T-helper 17 cell (primary cell): Measurements from ENCODE around the gene CLIC5. TPM values are rescaled to one million over a fixed set of nuclear protein-coding genes. Genes with fewer than 3 reads are reported as not detected.
A peak's percentile ranks its signal among the peaks of the same experiment; 100 is the strongest.

Source experiments
- ATAC-seq: fragments of 150-1000 bp; cut with Tn5 transposase; 2 replicates; pipeline ENCODE4 v1.10.0; 2021; ENCODE audit warnings: mild to moderate bottlenecking, moderate library complexity
- DNase-seq, 3 donors: peaks; one replicate each; pipeline versions ENCODE4 v3.0.0 to v3.0.0-alpha.2; 2020 to 2021
- H3K9me3 ChIP-seq: one replicate; pipeline ENCODE4 v1.7.0; 2013; ENCODE audit warnings: low read length, mild to moderate bottlenecking; ENCODE audit not compliant: control insufficient read depth, poor library complexity, severe bottlenecking
- H3K27ac Mint-ChIP-seq: one replicate; pipeline ENCODE4 v1.8.0; 2022; ENCODE audit warnings: mild to moderate bottlenecking, moderate library complexity, mixed read lengths
- H3K27me3 Mint-ChIP-seq: one replicate; pipeline ENCODE4 v1.8.0; 2022; ENCODE audit warnings: mixed read lengths
- H3K36me3 Mint-ChIP-seq: one replicate; pipeline ENCODE4 v1.8.0; 2022; ENCODE audit warnings: low read depth, mixed read lengths
- H3K4me1 Mint-ChIP-seq: one replicate; pipeline ENCODE4 v1.8.0; 2022; ENCODE audit warnings: mild to moderate bottlenecking, mixed read lengths
- H3K4me3 Mint-ChIP-seq: one replicate; pipeline ENCODE4 v1.8.0; 2022; ENCODE audit warnings: mild to moderate bottlenecking, moderate library complexity, mixed read lengths
- total RNA-seq, 4 donors: library from RNA in 2 of 4; stranded (reverse) in 2 of 4; gene quantifications; one replicate each; pipeline ENCODE4 v1.2.3 and lab custom pipeline; 2022 to 2026

The CLIC5 gene
- total RNA-seq, 2 donors from 2014 or later, result 7.2 to 10.1 TPM

DNA sequence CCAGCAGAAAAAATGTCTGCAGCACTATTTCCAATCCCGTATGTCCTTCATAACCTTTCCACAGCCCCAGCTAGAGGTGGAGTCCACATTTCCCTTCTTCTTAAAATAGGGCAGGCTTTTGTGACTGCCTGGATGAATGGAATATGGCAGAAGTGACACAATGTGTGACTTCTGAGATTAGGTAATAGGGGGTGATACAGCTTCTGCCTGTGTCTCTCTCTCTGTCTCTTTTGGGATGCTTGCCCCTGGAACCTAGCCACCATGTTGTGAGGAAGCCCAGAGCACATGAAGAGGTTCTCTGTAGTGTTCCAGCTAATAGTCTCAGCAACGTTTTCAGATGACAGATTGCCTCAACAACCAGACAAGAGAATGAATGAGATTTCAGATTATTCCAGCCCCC is 51.4 kb downstream of the CLIC5 start:
- Mint-ChIP-seq H3K4me3 (no peak overlapping the region), H3K4me1 (peaks cover 2% of the 10 kb centered on the region), H3K27ac (no peak overlapping the region), H3K36me3 (peaks cover 3% of the 10 kb centered on the region), H3K27me3 (no peaks in the 10 kb centered on the region)
- DNase-seq, result no peak
- H3K9me3 ChIP-seq, result no peaks in the 10 kb centered on the region
- ATAC-seq, result no peak

DNA sequence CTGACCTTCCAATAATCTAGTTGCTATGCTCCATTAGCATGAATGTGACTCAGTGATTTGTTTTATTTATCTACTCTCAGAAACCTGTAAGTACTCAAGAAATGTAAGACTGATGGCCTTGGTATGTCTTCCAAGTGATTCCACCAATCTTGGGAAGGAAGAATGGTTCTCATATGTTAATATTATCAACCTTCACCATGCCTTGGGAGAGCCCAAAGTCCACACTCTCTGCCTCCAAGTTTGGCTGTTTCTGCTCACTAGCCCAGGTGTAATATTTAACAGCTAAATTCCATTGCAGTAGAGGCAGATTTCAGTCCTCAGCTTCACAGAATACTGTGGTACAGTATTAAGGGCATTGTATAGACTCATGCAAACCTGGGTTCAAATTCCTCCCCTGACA is 51.8 kb downstream of the CLIC5 start:
- no peak for ATAC-seq
- H3K27ac Mint-ChIP-seq, result no peak overlapping the region
- H3K9me3 ChIP-seq, result no peaks in the 10 kb centered on the region
- DNase-seq, result no peak
- H3K27me3 Mint-ChIP-seq, result no peaks in the 10 kb centered on the region
- peaks cover 2% of the 10 kb centered on the region for H3K4me1 Mint-ChIP-seq
- no peak overlapping the region for H3K4me3 Mint-ChIP-seq
- peaks cover 3% of the 10 kb centered on the region for H3K36me3 Mint-ChIP-seq

DNA sequence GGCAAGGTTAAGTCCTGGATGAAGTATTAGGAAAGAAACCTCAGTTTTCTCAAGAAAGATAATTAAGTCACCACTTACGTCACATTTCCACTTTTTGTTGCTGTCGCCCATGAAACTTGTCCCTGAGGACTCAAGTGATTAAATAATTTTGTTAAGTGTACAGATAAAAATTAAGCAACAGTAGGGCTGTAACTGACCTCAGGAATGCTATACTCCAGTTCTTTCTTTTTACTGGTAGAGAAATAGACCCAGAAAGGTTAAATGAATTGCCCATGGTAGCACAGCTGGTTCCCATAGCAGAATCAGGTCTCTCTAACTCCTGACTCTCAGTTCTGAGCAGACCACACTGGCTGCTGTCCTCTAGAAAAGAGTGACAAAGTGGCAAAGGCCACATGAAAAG is 54.5 kb downstream of the CLIC5 start:
- H3K9me3 ChIP-seq, result no peaks in the 10 kb centered on the region
- DNase-seq (no peak), ATAC-seq (no peak)
- no peak overlapping the region for H3K4me3 Mint-ChIP-seq
- peak overlapping the region; percentile 67 for H3K27ac Mint-ChIP-seq
- no peaks in the 10 kb centered on the region for H3K27me3 Mint-ChIP-seq
- peaks cover 3% of the 10 kb centered on the region for H3K36me3 Mint-ChIP-seq
- peaks cover 2% of the 10 kb centered on the region for H3K4me1 Mint-ChIP-seq

DNA sequence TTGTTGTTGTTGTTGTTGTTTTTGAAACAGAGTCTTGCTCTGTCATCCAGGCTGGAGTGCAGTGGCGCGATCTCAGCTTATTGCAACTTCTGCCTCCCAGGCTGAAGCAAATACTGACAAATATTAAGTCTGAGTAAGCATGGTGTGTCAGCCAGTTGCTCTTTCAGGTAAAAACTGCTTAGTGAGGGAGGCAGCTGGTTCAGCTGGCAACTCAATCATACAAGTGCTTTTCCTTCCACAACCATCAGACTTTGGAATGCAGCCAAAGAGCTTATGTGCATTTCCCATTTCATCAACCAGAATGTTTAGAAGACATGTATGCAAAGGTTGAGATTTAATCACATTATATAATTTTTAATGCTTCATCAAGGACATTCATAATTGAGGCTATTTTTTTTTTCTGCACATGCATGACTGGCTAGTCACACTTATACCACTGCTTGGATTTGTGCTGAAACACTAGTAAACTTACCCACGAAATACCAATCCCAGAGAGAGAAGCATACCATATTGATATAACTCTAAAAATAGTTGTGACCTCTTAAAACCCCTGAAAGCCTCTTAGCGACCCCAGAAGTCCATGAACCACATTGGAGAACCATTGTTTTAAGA is 56.0 kb downstream of the CLIC5 start:
- H3K27ac Mint-ChIP-seq, result no peak overlapping the region
- no peak for DNase-seq
- no peak overlapping the region for H3K4me3 Mint-ChIP-seq
- peaks cover 3% of the 10 kb centered on the region for H3K36me3 Mint-ChIP-seq
- no peaks in the 10 kb centered on the region for H3K27me3 Mint-ChIP-seq
- H3K9me3 ChIP-seq, result no peaks in the 10 kb centered on the region
- no peak for ATAC-seq
- peaks cover 2% of the 10 kb centered on the region for H3K4me1 Mint-ChIP-seq

DNA sequence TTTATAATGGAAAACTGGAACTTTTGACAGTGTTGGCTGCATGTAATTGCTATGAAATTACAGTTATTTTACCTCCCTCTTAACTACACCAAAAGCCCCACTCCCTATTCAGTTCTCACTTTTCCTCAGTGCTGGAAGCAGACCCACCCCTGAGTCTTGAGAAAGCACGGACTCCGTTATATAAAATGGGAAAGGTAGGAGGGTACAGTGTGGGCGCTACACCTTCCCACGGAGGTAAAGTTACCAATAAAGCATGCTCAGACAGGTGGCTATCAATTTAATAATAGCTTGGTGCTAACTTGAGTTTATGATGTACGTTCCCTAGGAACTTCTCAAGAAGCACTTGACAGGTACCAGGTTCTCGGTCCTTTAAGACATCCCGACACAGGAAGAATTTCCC is 59.0 kb downstream of the CLIC5 start:
- no peak for DNase-seq
- no peaks in the 10 kb centered on the region for H3K27me3 Mint-ChIP-seq
- H3K9me3 ChIP-seq, result no peaks in the 10 kb centered on the region
- no peak for ATAC-seq
- H3K36me3 Mint-ChIP-seq, result peaks cover 11% of the 10 kb centered on the region
- no peak overlapping the region for H3K27ac Mint-ChIP-seq
- H3K4me1 Mint-ChIP-seq, result peaks cover 2% of the 10 kb centered on the region
- no peak overlapping the region for H3K4me3 Mint-ChIP-seq

DNA sequence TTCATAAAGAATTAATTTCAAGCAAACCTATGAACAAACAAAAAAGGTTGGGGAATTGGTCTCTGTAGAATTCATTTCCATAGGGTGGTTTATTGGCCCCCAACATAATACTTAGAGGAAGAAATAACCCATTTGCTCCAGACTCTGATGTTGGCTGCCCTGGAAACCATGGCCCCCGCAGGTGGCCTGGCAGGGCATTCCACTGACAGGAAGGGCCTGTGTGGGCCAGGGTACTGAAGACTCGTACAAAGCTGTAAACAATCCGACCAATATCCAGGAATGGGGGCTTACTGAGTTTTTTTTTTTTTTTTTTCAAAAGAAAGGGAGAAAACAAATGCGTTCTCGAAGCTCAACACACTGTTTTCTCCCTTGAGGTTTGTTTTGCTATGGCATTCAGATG is 59.5 kb downstream of the CLIC5 start:
- Mint-ChIP-seq H3K4me3 (no peak overlapping the region), H3K36me3 (peaks cover 15% of the 10 kb centered on the region), H3K27ac (no peak overlapping the region), H3K4me1 (peaks cover 2% of the 10 kb centered on the region), H3K27me3 (no peaks in the 10 kb centered on the region)
- DNase-seq, result no peak
- no peak for ATAC-seq
- H3K9me3 ChIP-seq, result no peaks in the 10 kb centered on the region

DNA sequence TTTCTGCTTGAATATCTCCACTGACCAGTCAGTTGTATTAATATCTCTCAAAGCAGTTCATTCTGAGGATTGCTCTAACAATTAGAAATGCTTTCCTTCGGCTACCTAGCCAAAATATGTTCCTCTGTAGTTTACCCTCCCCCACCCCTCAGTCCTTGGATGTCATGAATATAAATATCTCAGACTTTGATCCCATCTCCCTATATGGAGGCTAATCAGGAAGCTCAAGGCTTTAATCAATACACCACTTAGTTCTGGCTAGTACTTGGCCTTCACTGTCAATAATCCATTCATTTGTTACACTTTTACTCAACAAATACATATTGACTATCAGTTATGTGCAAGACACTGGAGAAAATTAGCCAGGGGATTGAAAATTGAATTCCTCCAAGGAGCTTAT is 60.1 kb downstream of the CLIC5 start:
- H3K27ac Mint-ChIP-seq, result no peak overlapping the region
- H3K4me1 Mint-ChIP-seq, result peaks cover 2% of the 10 kb centered on the region
- no peaks in the 10 kb centered on the region for H3K27me3 Mint-ChIP-seq
- no peaks in the 10 kb centered on the region for H3K9me3 ChIP-seq
- ATAC-seq, result no peak
- no peak overlapping the region for H3K4me3 Mint-ChIP-seq
- H3K36me3 Mint-ChIP-seq, result peaks cover 16% of the 10 kb centered on the region
- DNase-seq, result no peak

DNA sequence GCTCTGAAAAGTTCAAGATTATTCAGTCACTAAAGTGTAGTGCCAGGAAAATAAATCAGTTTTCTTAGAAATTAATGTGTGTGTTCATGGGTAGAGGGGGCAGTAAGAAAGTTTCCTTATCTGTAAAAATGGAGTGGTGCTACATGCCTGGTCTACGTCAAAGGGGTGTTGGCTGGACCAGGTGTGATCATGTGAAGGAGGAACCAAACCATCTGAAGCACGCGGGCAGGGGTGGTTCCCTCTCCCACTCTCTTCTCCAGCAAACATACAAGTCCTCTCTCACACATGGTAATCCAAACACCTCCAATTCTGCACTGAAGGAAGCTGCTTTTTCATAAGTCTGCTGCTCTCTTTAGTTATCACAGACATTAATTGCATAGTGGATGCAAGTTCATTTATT is 63.1 kb downstream of the CLIC5 start:
- no peaks in the 10 kb centered on the region for H3K9me3 ChIP-seq
- DNase-seq (no peak), ATAC-seq (no peak)
- no peak overlapping the region for H3K4me3 Mint-ChIP-seq
- no peak overlapping the region for H3K27ac Mint-ChIP-seq
- H3K4me1 Mint-ChIP-seq, result peaks cover 2% of the 10 kb centered on the region
- no peaks in the 10 kb centered on the region for H3K27me3 Mint-ChIP-seq
- H3K36me3 Mint-ChIP-seq, result peaks cover 24% of the 10 kb centered on the region

DNA sequence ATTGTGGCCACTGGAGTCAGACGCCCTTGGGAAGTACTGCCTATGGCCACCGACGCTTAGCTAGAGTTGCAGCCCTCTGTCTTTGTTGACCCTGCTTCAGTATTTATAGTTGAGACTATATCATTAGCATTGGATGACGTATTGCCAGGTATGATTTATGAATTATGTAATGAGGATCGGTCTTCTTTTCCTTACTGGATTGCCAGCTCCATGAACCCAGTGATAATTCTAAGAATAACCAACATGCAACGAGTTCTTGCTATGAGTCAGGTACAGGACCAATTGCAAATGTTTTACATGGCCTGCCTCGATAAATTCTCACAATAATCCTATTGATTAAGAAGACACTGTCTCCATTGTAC is 63.5 kb downstream of the CLIC5 start:
- no peak for ATAC-seq
- H3K36me3 Mint-ChIP-seq, result peaks cover 26% of the 10 kb centered on the region

DNA sequence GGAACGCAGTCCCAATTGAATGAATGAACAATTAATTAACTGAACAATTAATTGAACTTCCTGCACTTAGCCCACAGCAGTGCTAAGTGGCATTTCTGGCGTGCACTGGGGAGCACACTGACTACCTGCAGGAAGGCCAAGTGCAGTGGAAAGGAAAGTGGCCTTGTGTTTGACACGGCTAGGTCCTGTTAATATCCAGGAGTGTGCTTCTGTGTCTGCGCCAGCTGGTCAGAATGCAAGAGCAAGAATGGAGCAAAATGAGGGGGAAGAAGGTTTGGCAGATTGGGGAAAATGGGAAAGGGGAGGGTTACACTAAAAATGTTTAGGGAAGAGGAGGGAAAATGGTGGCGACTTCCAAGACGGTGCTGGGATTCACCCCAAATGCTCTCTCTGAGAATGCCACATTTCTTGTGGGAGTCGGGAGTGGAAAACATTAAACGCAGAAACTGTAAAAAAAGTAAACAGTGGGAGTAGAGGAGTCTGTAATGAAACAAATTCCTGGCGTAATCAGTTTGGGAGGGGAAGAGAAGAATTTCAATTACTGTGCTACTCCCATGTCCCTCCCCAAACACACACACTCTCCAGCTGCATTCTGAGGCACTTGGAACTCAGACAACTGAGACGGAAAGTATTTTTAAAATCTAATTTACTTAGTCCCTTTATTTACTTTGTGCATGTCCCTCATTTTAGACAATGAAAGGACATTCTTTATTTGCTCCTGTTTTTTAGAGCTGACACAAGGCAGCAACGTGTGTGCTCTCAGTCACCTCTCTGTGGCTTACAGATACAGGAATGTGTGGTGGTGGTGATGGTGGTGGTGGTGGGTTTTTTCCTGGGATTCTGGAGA is 64.1 kb downstream of the CLIC5 start:
- DNase-seq, result no peak
- no peak for ATAC-seq
- no peak overlapping the region for H3K27ac Mint-ChIP-seq
- H3K36me3 Mint-ChIP-seq, result peaks cover 26% of the 10 kb centered on the region
- H3K4me3 Mint-ChIP-seq, result no peak overlapping the region
- H3K27me3 Mint-ChIP-seq, result no peaks in the 10 kb centered on the region
- H3K9me3 ChIP-seq, result no peaks in the 10 kb centered on the region
- peaks cover 2% of the 10 kb centered on the region for H3K4me1 Mint-ChIP-seq

More for the DNA sequence above, 63.5 kb downstream of the CLIC5 start:
- Mint-ChIP-seq H3K27me3 (no peaks in the 10 kb centered on the region), H3K4me3 (no peak overlapping the region), H3K4me1 (peaks cover 2% of the 10 kb centered on the region), H3K27ac (no peak overlapping the region)
- DNase-seq, result no peak
- no peaks in the 10 kb centered on the region for H3K9me3 ChIP-seq

DNA sequence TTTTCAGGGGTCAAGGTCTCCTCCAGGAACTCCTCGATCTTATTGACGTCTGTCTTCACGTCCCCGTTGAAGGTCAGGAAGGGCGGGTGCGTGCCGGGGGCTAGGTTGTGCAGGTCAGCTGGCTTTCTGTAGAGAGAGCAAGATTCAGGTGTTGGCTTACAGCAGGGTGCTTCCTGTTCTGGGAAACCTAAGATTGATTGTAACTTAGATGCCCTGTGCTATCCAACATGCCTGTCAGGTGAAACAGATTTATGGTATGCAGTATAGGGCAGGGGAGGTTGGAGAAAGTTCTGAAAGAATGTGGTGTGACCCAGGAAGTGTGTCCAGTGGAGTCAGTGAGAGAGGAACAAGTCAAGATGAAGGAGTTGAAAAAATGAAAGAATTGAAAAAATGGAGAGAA is 66.4 kb downstream of the CLIC5 start:
- Mint-ChIP-seq H3K27ac (peak overlapping the region; percentile 78), H3K36me3 (peaks cover 28% of the 10 kb centered on the region), H3K4me3 (no peak overlapping the region)

DNA sequence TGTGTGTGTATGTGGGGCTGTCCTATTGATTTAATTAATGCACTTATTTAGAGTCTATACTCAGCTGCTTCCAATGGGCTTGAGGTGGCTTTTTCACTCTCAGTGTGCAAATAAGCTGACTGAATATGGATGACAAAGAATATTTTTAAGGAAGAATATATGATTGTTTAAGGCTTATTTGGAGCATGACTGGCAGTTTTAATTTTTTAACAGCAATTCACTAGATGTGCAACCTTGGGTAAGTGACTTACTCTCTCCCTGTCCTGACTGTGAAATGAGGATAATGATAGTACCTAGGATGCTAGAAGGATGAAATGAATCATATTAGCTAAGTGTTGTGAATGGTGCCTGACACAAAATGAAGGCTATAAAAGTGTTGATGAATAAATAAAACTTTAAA is 67.9 kb downstream of the CLIC5 start:
- Mint-ChIP-seq H3K36me3 (peaks cover 23% of the 10 kb centered on the region), H3K27me3 (no peaks in the 10 kb centered on the region), H3K4me3 (no peak overlapping the region), H3K4me1 (peaks cover 5% of the 10 kb centered on the region), H3K27ac (no peak overlapping the region)
- ATAC-seq (no peak), DNase-seq (no peak)
- H3K9me3 ChIP-seq, result no peaks in the 10 kb centered on the region

More for the DNA sequence above, 66.4 kb downstream of the CLIC5 start:
- H3K9me3 ChIP-seq, result no peaks in the 10 kb centered on the region
- no peaks in the 10 kb centered on the region for H3K27me3 Mint-ChIP-seq
- ATAC-seq (no peak), DNase-seq (no peak)
- peaks cover 2% of the 10 kb centered on the region for H3K4me1 Mint-ChIP-seq

DNA sequence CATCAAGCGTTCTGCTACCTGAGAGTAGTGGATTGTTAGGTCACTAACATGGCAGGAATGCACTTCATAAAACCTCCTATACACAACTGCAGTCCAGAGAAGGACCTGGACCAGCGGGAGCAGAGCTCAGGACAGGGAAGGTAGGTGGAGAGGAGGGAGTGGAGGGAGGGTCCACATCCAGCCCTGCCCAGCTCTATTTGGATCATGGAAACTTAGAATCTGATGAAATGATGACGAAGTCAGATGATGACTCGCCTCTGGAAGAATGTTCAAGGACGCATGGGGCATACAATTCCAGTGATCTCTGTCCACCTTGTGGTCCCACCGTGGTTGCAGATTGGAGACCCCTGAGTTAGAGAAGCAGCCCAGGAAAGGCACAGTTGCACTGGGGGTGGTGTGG is 68.8 kb downstream of the CLIC5 start:
- no peak for DNase-seq
- H3K27me3 Mint-ChIP-seq, result no peaks in the 10 kb centered on the region
- ATAC-seq, result no peak
- no peaks in the 10 kb centered on the region for H3K9me3 ChIP-seq
- H3K4me1 Mint-ChIP-seq, result peaks cover 5% of the 10 kb centered on the region
- peaks cover 21% of the 10 kb centered on the region for H3K36me3 Mint-ChIP-seq
- H3K4me3 Mint-ChIP-seq, result no peak overlapping the region
- H3K27ac Mint-ChIP-seq, result no peak overlapping the region

DNA sequence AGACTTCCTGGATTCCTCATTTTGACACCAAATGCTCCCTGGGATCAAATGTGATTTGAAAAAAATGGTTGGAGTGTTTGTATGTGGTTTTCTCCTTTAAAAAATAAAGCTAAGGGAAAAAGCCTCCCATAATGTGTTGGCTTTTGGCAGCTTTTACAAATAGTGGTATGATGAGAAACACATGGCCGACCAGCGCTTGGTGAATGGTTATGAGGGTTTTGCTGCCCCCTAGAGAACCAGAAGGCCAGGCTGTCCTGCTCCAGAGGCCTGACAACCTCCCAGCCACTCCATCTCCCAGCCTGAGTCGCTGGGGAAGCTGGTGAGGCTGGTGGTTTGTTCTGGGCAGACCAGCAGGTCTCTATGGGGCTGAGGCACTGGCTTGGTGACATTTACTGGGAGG is 69.3 kb downstream of the CLIC5 start:
- no peaks in the 10 kb centered on the region for H3K9me3 ChIP-seq
- no peak for DNase-seq
- Mint-ChIP-seq H3K36me3 (peaks cover 18% of the 10 kb centered on the region), H3K27ac (no peak overlapping the region), H3K4me1 (peaks cover 5% of the 10 kb centered on the region), H3K4me3 (no peak overlapping the region), H3K27me3 (no peaks in the 10 kb centered on the region)
- no peak for ATAC-seq
